CD4-positive, alpha-beta T cell treated with Interleukin-15 for 1 hour (primary cell): Measurements from ENCODE around the gene DBN1.
"Not testable (repeated sequence)": the region's sequence is repeated elsewhere in the genome, so short reads cannot be mapped to it uniquely, and the experiment has no call there.

Experiments
- DNase-seq: peaks from one replicate; pipeline ENCODE4 v3.0.0-alpha.2; 2020

The DBN1 gene

DNA sequence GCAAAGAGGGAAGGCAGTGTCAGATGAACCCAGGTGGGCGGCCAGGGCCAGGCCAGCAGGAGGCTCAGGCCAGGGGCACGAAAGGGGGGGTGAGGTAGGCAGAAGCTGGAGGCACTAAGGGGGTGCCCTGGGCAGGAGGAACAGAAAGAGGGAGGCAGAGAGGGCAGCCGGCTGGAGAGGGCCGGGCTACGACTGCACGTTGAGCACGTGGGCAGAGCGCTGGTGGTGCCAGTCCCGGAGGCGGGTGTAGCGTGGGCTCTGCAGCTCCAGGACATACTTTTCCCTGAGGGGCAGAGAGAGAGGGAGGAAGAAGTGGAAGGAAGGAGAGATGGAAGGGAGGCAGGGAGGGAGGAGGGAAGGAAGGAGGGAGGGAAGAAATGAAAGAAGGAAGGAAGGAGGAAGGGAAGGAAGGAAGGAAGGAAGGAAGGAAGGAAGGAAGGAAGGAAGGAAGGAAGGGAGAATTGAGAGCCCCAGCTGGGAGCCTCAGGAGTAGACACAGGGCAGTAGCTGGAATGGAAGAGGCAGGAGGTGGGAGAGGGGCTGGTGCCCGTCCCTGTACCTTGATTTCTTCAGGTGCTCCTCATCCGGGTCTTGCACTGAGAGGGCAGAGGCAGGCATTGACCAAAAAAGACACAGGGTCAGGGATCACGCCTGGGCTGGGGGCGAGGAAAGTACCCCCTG, 17.0 kb upstream of the DBN1 start:
- DNase-seq: no peak

- DNase-seq: no peak
These were observed 15.8 kb upstream of the DBN1 start for GRCh38 chr5:177489119-177489716.

- DNase-seq: no peak
These were observed 14.5 kb upstream of the DBN1 start for GRCh38 chr5:177487975-177488374.

DNA sequence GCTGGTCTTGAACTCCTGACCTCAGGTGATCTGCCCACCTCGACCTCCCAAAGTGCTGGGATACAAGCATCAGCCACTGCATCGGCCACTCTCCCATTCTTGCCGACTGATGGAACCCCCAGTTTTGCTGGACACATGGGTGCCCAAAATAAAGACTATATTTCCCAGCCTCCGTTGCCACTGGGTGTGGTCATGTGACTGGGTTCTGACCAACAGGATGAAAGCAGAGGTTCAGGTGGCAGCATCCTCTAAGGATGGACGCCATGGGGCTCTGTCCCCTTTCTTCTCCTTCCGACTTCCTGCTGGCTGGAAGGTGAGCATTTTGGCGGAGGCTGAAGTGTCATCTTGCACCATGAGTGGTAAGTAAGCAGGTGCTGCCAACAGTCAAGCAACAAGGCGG, 13.7 kb upstream of the DBN1 start:
- DNase-seq: no peak

DNA sequence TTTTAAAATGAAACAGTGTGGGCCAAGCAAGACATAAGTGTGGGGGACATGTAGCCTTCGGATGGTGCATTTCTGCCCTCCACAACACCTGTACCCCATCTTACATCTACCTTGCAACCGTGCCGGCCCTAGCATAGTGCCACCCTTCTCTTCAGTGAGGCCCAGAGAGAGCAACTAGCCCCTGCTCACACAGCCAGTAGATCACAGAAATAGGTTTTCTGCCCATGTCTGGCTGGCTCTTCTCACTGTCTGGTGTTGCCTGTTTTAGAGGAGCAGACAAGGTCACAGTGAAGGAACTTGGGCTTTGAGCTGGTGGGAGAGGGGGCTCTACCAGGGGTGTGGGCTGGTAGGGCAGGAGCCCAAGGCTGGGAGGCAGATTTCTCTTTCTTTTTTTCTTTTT, 12.8 kb upstream of the DBN1 start:
- no peak for DNase-seq

DNA sequence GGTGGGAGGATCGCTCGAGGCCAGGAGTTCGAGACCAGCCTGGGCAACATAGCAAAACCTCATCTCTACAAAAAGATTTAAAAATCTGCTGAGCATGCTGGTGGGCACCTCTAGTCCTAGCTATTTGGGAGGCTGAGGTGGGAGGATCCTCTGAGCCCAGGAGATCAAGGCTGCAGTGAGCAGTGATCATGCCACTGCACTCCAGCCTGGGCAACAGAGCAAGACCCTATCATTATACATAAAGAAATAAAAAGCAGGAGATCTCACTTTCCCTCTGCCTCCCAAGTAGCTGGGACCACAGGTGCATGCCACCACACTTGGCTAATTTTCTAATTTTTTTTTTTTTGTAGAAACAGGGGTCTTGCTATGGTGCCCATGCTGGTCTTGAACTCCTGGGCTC, 12.3 kb upstream of the DBN1 start:
- DNase-seq: not testable (repeated sequence)

- no peak for DNase-seq
These were observed 11.6 kb upstream of the DBN1 start for GRCh38 chr5:177484902-177485549.

- DNase-seq: no peak
These were observed 10.8 kb upstream of the DBN1 start for GRCh38 chr5:177483994-177484901.

GRCh38 chr5:177483042-177483441, 9.6 kb upstream of the DBN1 start:
- DNase-seq: no peak

- DNase-seq: no peak
These were observed 8.9 kb upstream of the DBN1 start for GRCh38 chr5:177482359-177482795.

- no peak for DNase-seq
These were observed 6.3 kb upstream of the DBN1 start for GRCh38 chr5:177479774-177480173.

DNA sequence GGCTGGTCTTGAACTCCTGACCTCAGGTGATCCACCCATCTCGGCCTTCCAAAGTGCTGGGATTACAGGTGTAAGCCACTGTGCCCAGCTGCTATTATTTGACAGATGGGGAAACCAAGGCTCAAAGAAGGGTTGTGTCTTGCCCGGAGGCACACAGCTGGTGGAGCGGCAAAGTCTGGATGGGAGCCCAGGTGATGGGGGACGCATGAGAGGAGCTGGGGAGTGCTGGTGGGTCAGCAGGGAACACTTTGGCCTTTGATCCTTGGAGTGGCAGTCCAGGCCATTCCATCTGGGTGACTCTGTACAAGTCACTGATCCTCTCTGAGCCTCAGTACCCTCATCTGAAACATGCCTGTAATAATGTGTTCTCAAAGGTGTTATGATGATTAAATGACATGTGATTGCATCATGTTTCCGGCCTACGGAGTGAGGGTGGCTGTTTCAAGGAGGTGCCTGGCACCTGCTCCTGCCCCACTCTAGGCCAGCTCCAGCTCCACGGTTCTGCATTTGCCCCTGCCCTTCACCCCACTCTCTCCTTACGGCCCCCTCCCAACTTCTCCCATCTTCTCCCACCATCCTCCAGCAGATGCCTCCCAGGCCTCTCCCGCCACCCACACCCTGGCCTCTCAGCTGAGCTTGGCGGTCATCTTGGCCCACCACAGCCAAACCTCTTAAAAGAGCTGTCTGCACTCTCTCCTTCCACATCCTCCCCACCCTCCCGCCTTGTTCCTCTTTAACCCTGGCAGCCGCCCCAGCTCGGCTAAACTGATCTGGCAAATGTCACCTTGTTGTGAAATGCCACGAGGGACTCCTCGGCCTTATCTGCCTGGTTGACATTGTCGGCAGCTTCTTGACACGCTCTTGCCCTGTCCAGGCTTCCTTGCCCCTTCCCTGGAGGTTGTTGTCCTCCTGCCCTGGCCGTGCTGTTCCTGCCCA, 5.5 kb upstream of the DBN1 start:
- DNase-seq: peak; percentile 59

DNA sequence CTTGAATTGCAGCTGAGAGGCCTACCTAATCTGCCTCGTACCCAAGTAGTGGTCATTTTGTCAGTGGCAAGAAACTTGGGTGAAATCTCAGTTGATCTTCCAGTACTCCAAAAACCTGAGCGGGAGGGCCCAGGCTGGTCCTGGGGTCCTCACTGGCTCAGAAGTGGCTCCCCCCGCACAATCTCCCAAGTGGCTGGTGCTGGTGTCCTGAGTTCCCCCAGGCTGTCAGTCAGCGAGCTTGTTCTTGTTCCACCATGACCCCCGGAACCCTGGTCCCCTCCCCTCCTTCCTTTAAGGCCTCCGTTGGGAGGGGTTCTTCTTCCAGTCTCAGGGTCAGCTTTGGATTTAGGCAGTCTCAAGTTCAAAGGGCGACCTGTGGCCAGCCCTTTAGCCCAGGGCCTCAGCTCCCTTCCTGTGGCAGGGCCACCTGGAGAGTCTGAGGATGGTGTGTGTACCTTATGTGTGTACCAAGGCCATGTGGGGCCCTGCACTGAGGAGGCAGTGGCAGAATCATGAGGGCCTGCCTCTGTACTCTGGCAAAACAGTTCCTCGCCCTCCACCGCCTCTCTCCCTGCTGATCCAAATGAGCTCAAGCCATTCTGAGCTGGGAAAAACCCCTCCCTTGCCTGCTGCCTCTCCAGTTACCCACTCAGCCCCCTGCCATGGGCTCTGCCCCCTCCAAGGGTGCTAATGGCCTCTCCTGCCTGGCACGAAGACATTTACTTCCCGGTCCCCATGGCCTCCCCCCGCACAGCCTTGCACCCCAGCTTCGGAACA, 4.5 kb upstream of the DBN1 start:
- DNase-seq: no peak

GRCh38 chr5:177476531-177477233, 3.2 kb upstream of the DBN1 start:
- no peak for DNase-seq

GRCh38 chr5:177475563-177476427, 2.4 kb upstream of the DBN1 start:
- no peak for DNase-seq

DNA sequence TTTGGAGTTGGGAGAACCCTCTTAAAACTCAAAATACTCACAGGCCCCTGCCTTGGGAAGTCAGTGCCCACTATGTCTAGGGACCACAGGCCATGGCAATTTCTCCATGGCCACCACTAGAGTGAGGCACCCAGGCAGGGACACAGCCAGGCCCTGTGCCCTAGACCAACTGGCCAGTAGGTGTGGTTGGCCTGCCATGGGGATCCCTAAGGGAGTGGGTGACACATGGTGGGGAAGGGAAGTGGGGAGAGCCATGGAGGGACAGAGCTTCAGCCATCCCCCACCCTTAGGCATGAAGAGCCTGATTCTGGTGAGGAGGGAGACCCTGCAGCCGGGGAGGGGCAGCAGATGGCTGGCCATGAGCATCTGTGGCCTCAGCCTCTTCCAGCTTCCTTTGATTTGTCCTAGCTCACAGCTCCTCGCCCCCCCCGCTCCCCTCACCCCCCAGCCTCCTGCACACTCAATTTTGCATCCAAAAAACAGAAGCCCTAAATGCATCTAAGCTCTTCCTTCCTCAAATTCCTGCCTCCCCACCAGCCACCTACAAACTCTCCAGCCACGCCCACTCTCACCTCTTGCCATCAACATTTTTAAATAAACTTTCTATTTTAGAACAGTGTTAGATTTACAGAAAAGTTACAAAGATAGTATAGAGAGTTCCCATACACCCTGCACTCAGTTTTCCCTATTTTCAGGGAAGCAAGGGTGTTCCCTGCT, 1.6 kb upstream of the DBN1 start:
- DNase-seq: no peak

DNA sequence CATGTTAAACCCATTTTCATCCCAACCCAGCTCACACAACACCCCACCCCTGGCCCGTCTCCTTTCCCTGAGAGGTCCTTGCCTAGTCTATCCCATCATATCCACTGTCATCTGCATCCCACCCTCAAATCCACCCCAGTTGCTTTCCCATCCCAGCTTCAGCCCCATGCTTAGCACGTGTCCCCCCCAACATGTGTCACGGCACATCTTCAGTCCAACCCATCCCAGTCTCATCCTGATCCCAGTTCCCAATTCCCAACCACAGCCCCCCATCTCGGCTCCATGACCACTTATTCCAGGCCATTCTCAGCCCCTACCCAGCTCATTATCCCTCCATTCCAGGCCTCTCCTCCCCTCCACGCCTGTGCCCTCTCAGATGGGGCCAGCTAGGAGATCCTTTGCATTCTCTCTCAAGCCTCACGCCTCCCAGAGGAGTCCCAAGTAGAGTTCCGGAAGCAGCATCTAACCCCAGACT, 605 bp upstream of the DBN1 start:
- no peak for DNase-seq
